ENCODE results near the gene BHLHA15.

BHLHA15 gene

GRCh38 chr7:98238976-98239375 is 27.7 kb downstream of the BHLHA15 start:
- DNase-seq (ENCODE audit: extremely low spot score, insufficient read length, low read depth), result no peak
- no peak for FAIRE-seq

DNA sequence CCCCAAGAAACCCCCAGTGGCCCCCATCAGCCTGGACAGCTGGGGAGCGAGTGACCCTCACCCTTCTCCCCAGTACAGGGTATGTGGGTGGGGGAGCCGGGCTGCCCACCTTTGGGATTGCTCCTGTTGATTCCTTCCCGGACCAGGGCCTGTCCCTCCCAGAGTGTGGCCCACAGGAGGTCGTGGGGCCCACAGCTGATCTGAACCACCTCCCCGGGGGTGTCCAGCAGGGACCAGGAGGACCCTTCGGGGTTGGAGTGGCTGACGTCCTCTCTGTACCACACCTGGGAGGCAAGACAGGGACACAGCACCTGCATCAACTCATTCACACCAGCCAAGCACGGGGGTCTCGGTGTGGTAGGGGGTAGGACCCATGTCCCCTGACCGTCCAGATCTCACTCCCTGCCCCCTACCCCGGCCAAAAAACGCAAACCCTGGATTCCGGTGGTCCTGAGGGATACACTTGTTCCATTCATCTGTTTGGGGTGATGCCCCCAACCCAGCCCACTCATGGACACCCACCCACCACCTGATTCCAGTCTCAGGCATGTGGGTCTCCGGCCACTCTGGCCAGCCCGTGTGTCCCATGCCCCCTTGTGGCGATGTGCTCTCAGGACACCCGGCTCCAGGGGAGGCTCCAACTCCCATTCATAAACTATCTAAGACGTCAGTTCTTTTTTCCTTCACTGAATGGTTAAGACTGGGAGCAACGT is 29.9 kb downstream of the BHLHA15 start:
- DNase-seq (ENCODE audit: extremely low spot score, insufficient read length, low read depth), result peak; percentile 42
- peak; percentile 64 for FAIRE-seq

- FAIRE-seq, result no peak
Observed at GRCh38 chr7:98241674-98242241, 30.5 kb downstream of the BHLHA15 start.

GRCh38 chr7:98242342-98242741 is 31.1 kb downstream of the BHLHA15 start:
- DNase-seq (ENCODE audit: extremely low spot score, insufficient read length, low read depth) (no peak), FAIRE-seq (no peak)

More at GRCh38 chr7:98241674-98242241, 30.5 kb downstream of the BHLHA15 start:
- DNase-seq (ENCODE audit: extremely low spot score, insufficient read length, low read depth), result no peak

GRCh38 chr7:98242934-98243333 is 31.7 kb downstream of the BHLHA15 start:
- FAIRE-seq (no peak), DNase-seq (ENCODE audit: extremely low spot score, insufficient read length, low read depth) (no peak)

GRCh38 chr7:98244871-98245270 is 33.6 kb downstream of the BHLHA15 start:
- DNase-seq (ENCODE audit: extremely low spot score, insufficient read length, low read depth), result no peak
- no peak for FAIRE-seq

- DNase-seq (ENCODE audit: extremely low spot score, insufficient read length, low read depth) (no peak), FAIRE-seq (no peak)
Observed at GRCh38 chr7:98248156-98248555, 36.9 kb downstream of the BHLHA15 start.

GRCh38 chr7:98249106-98249505 is 37.9 kb downstream of the BHLHA15 start:
- FAIRE-seq (no peak), DNase-seq (ENCODE audit: extremely low spot score, insufficient read length, low read depth) (no peak)

DNA sequence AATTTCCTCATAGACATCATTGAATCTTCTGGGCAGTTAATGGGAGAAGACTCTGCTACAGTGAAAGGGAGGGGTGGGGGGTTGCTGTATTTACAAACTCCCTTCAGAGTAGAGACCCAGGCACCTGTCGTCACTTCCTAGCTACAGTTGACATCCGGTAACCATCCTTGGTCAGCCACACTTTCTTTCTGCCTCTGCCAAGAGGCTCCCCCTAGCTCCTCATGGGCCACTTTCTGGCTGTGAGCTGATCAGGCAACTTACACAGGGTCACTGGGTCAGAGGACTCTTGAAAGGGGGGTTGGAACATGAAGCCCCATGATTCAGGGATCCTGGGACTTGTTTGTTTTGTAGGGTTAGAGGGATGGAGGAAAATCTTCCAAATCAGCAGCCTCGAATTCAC is 39.5 kb downstream of the BHLHA15 start:
- DNase-seq (ENCODE audit: extremely low spot score, insufficient read length, low read depth) (no peak), FAIRE-seq (peak; percentile 49)

- no peak for DNase-seq (ENCODE audit: extremely low spot score, insufficient read length, low read depth)
- peak; percentile 52 for FAIRE-seq
Observed at GRCh38 chr7:98251231-98251600, 40.0 kb downstream of the BHLHA15 start.

- FAIRE-seq (peak; percentile 88), DNase-seq (ENCODE audit: extremely low spot score, insufficient read length, low read depth) (peak; percentile 98)
Observed at GRCh38 chr7:98251601-98252424, 40.6 kb downstream of the BHLHA15 start, which contains the start of gene TECPR1. TECPR1 (minus strand) TSS chr7:98252232; CDS start chr7:98246146, 6,086 bp downstream.

GRCh38 chr7:98252425-98253054 is 41.3 kb downstream of the BHLHA15 start:
- FAIRE-seq (no peak), DNase-seq (ENCODE audit: extremely low spot score, insufficient read length, low read depth) (no peak)

DNA sequence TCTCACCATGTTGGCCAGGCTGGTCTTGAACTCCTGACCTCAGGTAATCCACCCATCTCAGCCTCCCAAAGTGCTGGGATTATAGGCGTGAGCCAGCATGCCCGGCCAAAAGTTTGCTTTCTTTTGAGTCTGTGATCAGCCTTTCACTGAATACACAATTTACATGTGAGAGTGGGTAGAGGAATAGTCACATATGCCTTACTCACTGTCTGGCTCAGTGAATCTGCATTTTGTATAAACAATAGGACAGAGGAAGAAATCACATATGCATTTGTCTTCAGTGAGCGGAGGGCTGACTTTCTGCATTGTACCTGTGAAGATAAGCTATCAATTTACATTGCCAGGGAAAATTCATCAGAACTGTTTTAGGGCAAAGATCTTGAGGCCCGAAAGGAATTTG is 43.3 kb downstream of the BHLHA15 start:
- DNase-seq (ENCODE audit: extremely low spot score, insufficient read length, low read depth), result no peak
- no peak for FAIRE-seq

- no peak for FAIRE-seq
- no peak for DNase-seq (ENCODE audit: extremely low spot score, insufficient read length, low read depth)
Observed at GRCh38 chr7:98254951-98255610, 43.8 kb downstream of the BHLHA15 start.

DNA sequence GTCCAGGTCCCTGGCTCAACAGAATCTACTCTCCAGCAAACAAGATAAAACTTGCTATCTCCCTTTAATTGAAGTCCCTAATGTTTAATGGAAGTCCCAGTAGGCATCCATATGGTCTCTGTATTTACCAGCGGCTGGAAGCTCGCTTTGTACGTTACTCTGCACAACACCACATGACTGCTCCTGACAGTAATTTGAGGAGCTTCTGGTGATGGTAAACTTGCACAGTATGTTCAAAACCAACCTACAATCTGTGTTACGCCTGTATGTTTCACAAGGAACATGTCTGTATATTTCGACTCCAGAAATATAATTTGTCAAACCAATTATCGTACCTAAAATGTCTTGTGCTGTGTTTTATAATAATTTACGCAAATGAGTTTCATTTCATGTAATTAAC is 45.2 kb downstream of the BHLHA15 start:
- FAIRE-seq, result no peak

DNA sequence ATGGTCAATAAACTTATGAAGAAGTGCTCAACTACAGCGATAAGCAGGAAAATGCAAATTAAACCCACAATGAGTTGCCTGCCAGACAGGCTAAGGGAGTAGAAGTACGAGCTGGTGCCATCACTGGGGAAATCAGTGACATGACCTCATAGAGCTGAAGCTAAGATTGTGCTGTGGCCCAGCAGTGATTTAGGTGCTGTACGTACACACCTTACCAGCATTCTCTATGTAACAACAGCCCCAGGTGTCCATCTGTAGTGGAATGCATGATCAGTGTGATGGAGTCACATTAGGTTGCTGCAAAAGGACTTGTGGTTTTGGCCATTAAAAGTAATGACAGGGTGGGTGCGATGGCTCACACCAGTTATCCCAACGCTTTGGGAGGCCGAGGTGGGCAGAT is 46.5 kb downstream of the BHLHA15 start:
- FAIRE-seq (no peak), DNase-seq (ENCODE audit: extremely low spot score, insufficient read length, low read depth) (no peak)

More for the DNA sequence above, 45.2 kb downstream of the BHLHA15 start:
- no peak for DNase-seq (ENCODE audit: extremely low spot score, insufficient read length, low read depth)

Data from GM18507 (cell line).